Fibroblast of mammary gland (primary cell): ENCODE results near the gene AHNAK.

Experiments used
- DNase-seq: peaks from one replicate; pipeline ENCODE4 v3.0.0-alpha.2; 2010; ENCODE audit warnings: low read depth
- H3K4me3 ChIP-seq: 2 replicates; pipeline ENCODE4 v1.5.1; 2011; ENCODE audit warnings: low read depth, mild to moderate bottlenecking, low read length, moderate library complexity; ENCODE audit not compliant: control insufficient read depth
- TF ChIP-seq, protein P1 (sequence below): conservative IDR thresholded peaks from 2 replicates; pipeline ENCODE4 v1.5.1; 2011; ENCODE audit warnings: low read depth, low read length, inconsistent platforms; ENCODE audit not compliant: control insufficient read depth, insufficient read depth

The AHNAK gene

DNA sequence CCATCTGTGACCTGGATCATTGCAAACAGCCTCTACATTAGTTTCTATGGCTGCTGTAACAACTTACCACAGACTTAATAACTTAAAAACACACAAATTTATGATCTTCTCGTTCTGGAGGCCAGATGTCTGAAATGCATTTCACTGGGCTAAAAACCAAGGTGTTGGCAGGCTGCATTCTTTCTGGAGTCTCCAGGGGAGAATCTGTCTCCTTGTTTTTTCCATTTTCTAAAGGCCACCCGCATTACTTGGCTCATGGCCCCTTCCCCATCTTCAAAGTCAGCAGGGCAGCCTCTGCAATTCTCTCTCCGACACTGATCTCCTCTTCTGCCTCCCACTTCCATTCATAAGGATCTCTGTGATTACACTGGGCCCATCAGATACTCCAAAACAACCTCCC is 116.2 kb downstream of the AHNAK start:
- no peak overlapping the region for H3K4me3 ChIP-seq
- TF ChIP-seq, protein P1, sequence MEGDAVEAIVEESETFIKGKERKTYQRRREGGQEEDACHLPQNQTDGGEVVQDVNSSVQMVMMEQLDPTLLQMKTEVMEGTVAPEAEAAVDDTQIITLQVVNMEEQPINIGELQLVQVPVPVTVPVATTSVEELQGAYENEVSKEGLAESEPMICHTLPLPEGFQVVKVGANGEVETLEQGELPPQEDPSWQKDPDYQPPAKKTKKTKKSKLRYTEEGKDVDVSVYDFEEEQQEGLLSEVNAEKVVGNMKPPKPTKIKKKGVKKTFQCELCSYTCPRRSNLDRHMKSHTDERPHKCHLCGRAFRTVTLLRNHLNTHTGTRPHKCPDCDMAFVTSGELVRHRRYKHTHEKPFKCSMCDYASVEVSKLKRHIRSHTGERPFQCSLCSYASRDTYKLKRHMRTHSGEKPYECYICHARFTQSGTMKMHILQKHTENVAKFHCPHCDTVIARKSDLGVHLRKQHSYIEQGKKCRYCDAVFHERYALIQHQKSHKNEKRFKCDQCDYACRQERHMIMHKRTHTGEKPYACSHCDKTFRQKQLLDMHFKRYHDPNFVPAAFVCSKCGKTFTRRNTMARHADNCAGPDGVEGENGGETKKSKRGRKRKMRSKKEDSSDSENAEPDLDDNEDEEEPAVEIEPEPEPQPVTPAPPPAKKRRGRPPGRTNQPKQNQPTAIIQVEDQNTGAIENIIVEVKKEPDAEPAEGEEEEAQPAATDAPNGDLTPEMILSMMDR, result no peak
- peak; percentile 54 for DNase-seq

DNA sequence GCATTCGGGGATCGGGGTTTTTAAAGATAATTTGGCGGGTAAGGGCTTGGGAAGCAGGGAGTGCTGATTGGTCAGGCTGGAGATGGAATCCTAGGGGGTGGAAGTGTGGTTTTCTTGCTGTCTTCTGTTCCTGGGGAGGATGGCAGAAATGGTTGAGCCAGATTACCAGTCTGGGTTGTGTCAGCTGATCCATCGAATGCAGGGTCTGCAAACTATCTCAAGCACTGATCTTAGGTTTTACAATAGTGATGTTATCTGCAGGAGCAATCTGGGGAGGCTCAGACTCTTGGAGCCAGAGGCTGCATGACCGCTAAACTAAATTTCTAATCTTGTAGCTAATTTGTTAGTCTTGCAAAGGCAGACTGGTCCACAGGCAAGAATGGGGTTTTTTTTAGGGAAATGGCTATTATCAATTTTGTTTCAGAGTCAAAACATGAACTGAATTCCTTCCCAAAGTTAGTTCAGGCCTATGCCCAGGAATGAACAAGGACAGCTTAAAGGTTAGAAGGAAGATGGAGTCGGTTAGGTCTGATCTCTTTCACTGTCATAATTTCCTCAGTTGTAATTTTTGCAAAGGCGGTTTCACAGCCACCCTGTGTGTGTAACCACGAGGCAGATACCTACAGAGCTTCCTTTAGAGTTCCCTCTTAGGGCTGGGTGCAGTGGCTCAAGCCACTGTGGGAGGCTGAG is 117.6 kb downstream of the AHNAK start:
- TF ChIP-seq, protein P1, result no peak
- no peak for DNase-seq

DNA sequence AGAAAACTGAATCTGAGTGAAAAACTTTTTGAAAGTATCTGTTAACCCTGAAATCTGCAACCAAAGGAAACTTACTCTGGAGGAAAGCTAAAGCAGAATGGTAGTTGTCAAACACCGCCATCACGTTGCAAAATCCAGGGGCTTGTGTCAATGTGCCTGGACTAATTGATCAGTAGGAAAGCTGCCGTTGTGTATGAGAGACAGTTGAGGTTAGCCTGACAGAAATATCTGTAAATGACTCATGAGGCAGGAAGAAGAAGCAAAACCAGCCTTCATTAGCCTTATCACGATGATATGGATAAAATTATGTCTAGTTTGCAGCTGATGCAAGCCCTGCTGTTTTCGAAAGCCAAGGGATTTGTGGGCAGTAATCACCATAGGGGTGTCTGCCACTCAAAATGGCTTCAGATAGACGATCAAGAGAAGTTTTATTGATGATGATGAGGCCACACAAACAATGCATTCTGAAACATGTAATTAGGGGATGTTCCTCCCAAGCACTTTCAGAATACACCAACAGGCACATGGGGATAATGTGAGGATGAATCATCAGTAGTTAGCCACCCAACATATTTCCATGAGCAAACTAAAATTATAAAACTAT is 118.9 kb downstream of the AHNAK start:
- peak; percentile 53 for DNase-seq
- TF ChIP-seq, protein P1, result no peak
- H3K4me3 ChIP-seq, result no peak overlapping the region

More for the DNA sequence above, 117.6 kb downstream of the AHNAK start:
- H3K4me3 ChIP-seq, result no peak overlapping the region

DNA sequence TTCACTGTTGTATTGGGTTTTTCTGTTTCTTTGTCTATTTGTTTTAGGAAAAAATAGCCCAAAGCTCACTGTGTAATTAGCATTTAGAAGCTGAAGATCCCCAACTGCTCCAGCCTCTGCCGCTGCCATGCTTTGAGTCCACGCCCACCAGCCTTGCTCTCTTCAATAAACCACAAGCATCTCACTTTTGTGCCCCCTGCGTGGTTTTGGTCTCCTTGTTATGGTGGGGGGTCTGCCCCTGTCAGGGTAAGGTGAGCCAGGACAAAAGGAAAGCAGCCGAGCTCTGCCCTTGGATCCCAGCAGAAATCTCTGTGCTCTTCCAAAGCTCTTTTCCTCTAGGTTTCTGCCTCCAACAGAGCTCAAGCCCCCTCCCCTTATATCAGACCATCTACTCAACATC is 123.6 kb downstream of the AHNAK start:
- TF ChIP-seq, protein P1, result no peak
- no peak for DNase-seq
- H3K4me3 ChIP-seq, result no peak overlapping the region

- H3K4me3 ChIP-seq, result no peak overlapping the region
- DNase-seq, result no peak
- TF ChIP-seq, protein P1, result no peak
These were observed 124.6 kb downstream of the AHNAK start for GRCh38 chr11:62421996-62422395.

DNA sequence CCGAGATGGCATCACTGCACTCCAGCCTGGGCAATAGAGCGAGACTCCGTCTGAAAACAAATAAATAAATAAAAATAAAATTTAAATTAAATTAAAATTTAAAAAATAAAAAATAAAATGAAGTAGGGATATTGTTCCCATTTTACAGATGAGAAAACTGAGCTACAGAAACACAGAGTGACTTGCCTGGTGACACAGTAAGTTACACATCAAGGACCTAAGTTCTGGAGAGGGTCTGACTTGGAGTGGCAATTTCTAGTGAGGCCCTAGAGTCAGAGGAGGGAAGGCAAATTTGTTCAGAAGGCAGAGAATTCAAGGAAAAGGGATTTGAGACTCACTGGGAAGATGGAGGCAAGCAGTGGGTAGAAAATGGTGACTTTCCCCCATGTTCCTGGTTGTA is 125.7 kb downstream of the AHNAK start:
- DNase-seq, result no peak
- TF ChIP-seq, protein P1, result no peak
- no peak overlapping the region for H3K4me3 ChIP-seq

- DNase-seq, result no peak
- TF ChIP-seq, protein P1, result no peak
These were observed 126.7 kb downstream of the AHNAK start for GRCh38 chr11:62419943-62420342.

More at GRCh38 chr11:62419943-62420342, 126.7 kb downstream of the AHNAK start:
- H3K4me3 ChIP-seq, result no peak overlapping the region
